Transverse colon (tissue), 3 donors: ENCODE results near the gene LMBR1.

ENCODE experiments used
- EP300 ChIP-seq: sonication (generic); formaldehyde crosslinking; IDR thresholded peaks from one replicate; pipeline ENCODE4 v1.6.1; 2017; ENCODE audit warnings: antibody characterized with exemption, low read depth
- TF ChIP-seq, protein P1 (sequence below), 5 experiments: fragments of 200-600 bp in 3 of 5; fragments of 450-650 bp in 2 of 5; sonication (generic) in 3 of 5; IDR thresholded peaks; 1 replicate in 2 of 5; 2 replicates in 3 of 5; pipeline ENCODE4 v1.5.1; 2016 to 2017; ENCODE audit warnings: antibody characterized with exemption in 5 of 5, inconsistent platforms in 3 of 5, mild to moderate bottlenecking in 2 of 5, moderate library complexity in 1 of 5

DNA sequence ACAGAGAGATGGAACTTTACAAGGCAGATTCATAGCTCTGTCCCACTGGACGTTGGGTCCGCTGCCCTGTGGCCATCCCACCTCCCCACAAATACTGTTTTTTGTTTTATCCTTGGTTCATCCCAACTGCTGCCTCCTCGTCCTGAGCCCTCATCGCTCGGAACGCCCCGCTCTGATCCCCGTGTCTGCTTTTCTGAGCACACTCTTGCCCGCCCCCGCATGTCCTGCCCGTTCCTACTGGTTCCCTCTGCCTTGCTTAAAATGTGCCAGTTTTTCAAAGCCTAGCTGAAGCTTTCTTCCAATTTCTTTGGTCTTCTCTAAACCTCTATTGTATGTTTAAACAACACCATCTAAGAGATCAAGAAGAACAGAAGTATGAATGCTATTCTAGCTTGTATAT lies 233.0 kb downstream of the LMBR1 start:
- TF ChIP-seq, protein P1, sequence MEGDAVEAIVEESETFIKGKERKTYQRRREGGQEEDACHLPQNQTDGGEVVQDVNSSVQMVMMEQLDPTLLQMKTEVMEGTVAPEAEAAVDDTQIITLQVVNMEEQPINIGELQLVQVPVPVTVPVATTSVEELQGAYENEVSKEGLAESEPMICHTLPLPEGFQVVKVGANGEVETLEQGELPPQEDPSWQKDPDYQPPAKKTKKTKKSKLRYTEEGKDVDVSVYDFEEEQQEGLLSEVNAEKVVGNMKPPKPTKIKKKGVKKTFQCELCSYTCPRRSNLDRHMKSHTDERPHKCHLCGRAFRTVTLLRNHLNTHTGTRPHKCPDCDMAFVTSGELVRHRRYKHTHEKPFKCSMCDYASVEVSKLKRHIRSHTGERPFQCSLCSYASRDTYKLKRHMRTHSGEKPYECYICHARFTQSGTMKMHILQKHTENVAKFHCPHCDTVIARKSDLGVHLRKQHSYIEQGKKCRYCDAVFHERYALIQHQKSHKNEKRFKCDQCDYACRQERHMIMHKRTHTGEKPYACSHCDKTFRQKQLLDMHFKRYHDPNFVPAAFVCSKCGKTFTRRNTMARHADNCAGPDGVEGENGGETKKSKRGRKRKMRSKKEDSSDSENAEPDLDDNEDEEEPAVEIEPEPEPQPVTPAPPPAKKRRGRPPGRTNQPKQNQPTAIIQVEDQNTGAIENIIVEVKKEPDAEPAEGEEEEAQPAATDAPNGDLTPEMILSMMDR (IDR thresholded peaks at IDR 0.05): no peak
- TF ChIP-seq EP300: no peak
